Endothelial cell of umbilical vein (primary cell): Measurements from ENCODE around the gene FBXL13. TPM values are rescaled to one million over a fixed set of nuclear protein-coding genes. Genes with fewer than 3 reads are reported as not detected.
"Not testable (repeated sequence)": the region's sequence is repeated elsewhere in the genome, so short reads cannot be mapped to it uniquely, and the experiment has no call there.

Experiments
- BruUV-seq: library from RNA; stranded (reverse); fragments of 400-500 nt; replicated peaks from 2 replicates; lab custom pipeline; 2021; lab: Mats Ljungman, UMichigan
- CTCF ChIA-PET: fragments of 300-600, 350-600 bp; sonication (Branson Sonifier 250); formaldehyde crosslinking; loops from one replicate; lab custom pipeline; 2021; ENCODE audit warnings: antibody characterized with exemption, inconsistent platforms; lab: Charles Lee
- POLR2A ChIA-PET: fragments of 300-600, 350-600 bp; sonication (Branson Sonifier 250); formaldehyde crosslinking; loops from one replicate; lab custom pipeline; 2021; ENCODE audit warnings: antibody characterized with exemption, inconsistent platforms; lab: Charles Lee
- DNase-seq: peaks from one replicate; pipeline ENCODE4 v3.0.0-alpha.2; 2011; ENCODE audit warnings: low read depth, low spot score
- FAIRE-seq: peaks from 2 replicates; lab custom pipeline; 2011; peaks lifted over from hg19 to GRCh38; lab: Jason Lieb, UNC
- H2AFZ ChIP-seq: 2 replicates; pipeline ENCODE4 v1.6.0; 2012; ENCODE audit warnings: low read depth, low read length, control low read depth, inconsistent platforms
- H3K27ac ChIP-seq: 2 replicates; pipeline ENCODE4 v1.5.1; 2011; ENCODE audit warnings: low read depth, mild to moderate bottlenecking, control low read depth, low read length, moderate library complexity; ENCODE audit not compliant: insufficient read depth
- H3K27me3 ChIP-seq, 2 experiments: 2 replicates each; pipeline versions ENCODE4 v1.6.0 to v1.6.1; 2011; ENCODE audit warnings: low read length in 2 of 2, mixed read lengths in 1 of 2; ENCODE audit not compliant: control insufficient read depth in 2 of 2, insufficient read depth in 2 of 2
- H3K36me3 ChIP-seq, 2 experiments: 2 replicates in 1 of 2; 3 replicates in 1 of 2; pipeline ENCODE4 v1.5.1; 2011; ENCODE audit warnings: low read length in 2 of 2, mild to moderate bottlenecking in 1 of 2, moderate library complexity in 1 of 2; ENCODE audit not compliant: control insufficient read depth in 2 of 2, insufficient read depth in 2 of 2; ENCODE audit errors: extremely low read depth in 1 of 2
- H3K4me1 ChIP-seq: 3 replicates; pipeline ENCODE4 v1.5.1; 2011; ENCODE audit warnings: mild to moderate bottlenecking, low read length; ENCODE audit not compliant: control insufficient read depth, insufficient read depth; ENCODE audit errors: extremely low read depth
- H3K4me2 ChIP-seq: 2 replicates; pipeline ENCODE4 v1.6.1; 2011; ENCODE audit warnings: low read length, control low read depth, mixed read lengths; ENCODE audit not compliant: insufficient read depth
- H3K4me3 ChIP-seq, 3 experiments: fragments of 200-600 bp in 1 of 3; sonication (generic), shearing (Covaris generic) in 1 of 3; replicated peaks in 1 of 3; 2 replicates each; pipeline ENCODE4 v1.5.1; 2011 to 2016; ENCODE audit warnings: control low read depth in 3 of 3, low read length in 3 of 3, mild to moderate bottlenecking in 2 of 3, inconsistent platforms in 1 of 3, low read depth in 1 of 3, moderate library complexity in 1 of 3; ENCODE audit not compliant: insufficient read depth in 1 of 3
- H3K79me2 ChIP-seq: 2 replicates; pipeline ENCODE4 v1.6.0; 2012; ENCODE audit warnings: low read length, inconsistent platforms; ENCODE audit not compliant: control insufficient read depth, insufficient read depth
- H3K9ac ChIP-seq: replicated peaks from 2 replicates; pipeline ENCODE3; 2011; ENCODE audit warnings: low read length, control low read depth; ENCODE audit not compliant: insufficient read depth; ENCODE audit errors: extremely low read depth
- H3K9me1 ChIP-seq: replicated peaks from 3 replicates; pipeline ENCODE4 v1.6.0; 2011; ENCODE audit warnings: mild to moderate bottlenecking, low read length; ENCODE audit not compliant: control insufficient read depth, insufficient read depth; ENCODE audit errors: extremely low read depth
- H3K9me3 ChIP-seq: replicated peaks from 2 replicates; pipeline ENCODE4 v1.5.1; 2012; ENCODE audit warnings: low read length, inconsistent platforms; ENCODE audit not compliant: control insufficient read depth, insufficient read depth
- H4K20me1 ChIP-seq: replicated peaks from 2 replicates; pipeline ENCODE3; 2011; ENCODE audit warnings: mild to moderate bottlenecking, low read length; ENCODE audit not compliant: control insufficient read depth, insufficient read depth; ENCODE audit errors: extremely low read depth
- EZH2 ChIP-seq: IDR thresholded peaks from 2 replicates; pipeline ENCODE4 v1.6.1; 2012; ENCODE audit warnings: borderline replicate concordance, low read depth, mild to moderate bottlenecking, moderate library complexity, low read length, inconsistent platforms; ENCODE audit not compliant: severe bottlenecking
- FOS ChIP-seq: IDR thresholded peaks from 2 replicates; pipeline ENCODE4 v1.6.1; 2011; ENCODE audit warnings: mild to moderate bottlenecking, low read length, moderate library complexity, borderline replicate concordance; ENCODE audit not compliant: insufficient read depth
- GATA2 ChIP-seq: IDR thresholded peaks from 2 replicates; pipeline ENCODE4 v1.7.0; 2011; ENCODE audit warnings: low read depth, mild to moderate bottlenecking, moderate library complexity, mixed read lengths, low read length; ENCODE audit not compliant: insufficient read length, insufficient read depth
- JUN ChIP-seq: IDR thresholded peaks from 2 replicates; pipeline ENCODE4 v1.6.1; 2011; ENCODE audit warnings: borderline replicate concordance, low read depth; ENCODE audit not compliant: insufficient read length, insufficient read depth
- MYC ChIP-seq: IDR thresholded peaks from one replicate; pipeline ENCODE4 v1.6.1; 2011; ENCODE audit warnings: mild to moderate bottlenecking, low read depth, low read length
- POLR2A ChIP-seq: IDR thresholded peaks from 2 replicates; pipeline ENCODE4 v1.6.1; 2012; ENCODE audit warnings: low read depth, mild to moderate bottlenecking, control low read depth, low read length
- POLR2AphosphoS5 ChIP-seq: IDR thresholded peaks from 2 replicates; pipeline ENCODE4 v1.6.1; 2012; ENCODE audit warnings: low read depth, mild to moderate bottlenecking, control low read depth, low read length, moderate library complexity; ENCODE audit not compliant: insufficient read depth
- dilution Hi-C: fragments of 300-500 bp; cut with MboI; formaldehyde crosslinking; loops from one replicate; pipeline ENCODE4 v1.15.0; 2019; ENCODE audit warnings: low sequenced_read_pairs; ENCODE audit not compliant: extremely low pct_ligation_motif_present
- intact Hi-C: fragments of 100-400 bp; cut with micrococcal nuclease; formaldehyde crosslinking; loops from one replicate; pipeline ENCODE4 v1.10.0; 2022
- polyA plus RNA-seq, 4 experiments: library from polyadenylated mRNA; depleted of rRNA in 3 of 4; stranded (reverse) in 3 of 4; unstranded in 1 of 4; fragments of >200 nt; gene quantifications; 2 replicates each; pipeline versions ENCODE4 v1.2.1 to v1.2.3, GENCODE V29; 2011 to 2012; ENCODE audit warnings: missing spikeins in 1 of 4
- total RNA-seq: library from RNA; stranded (reverse); gene quantifications from 2 replicates; pipeline ENCODE4 v1.2.3, GENCODE V29; 2021
- TF ChIP-seq, protein P1 (sequence below), 2 donors: IDR thresholded peaks; 1 replicate in 1 of 2; 2 replicates in 1 of 2; pipeline ENCODE4 v1.5.1; 2011; ENCODE audit warnings: low read length in 2 of 2, mild to moderate bottlenecking in 2 of 2, moderate library complexity in 2 of 2, control low read depth in 1 of 2, inconsistent platforms in 1 of 2, low read depth in 1 of 2; ENCODE audit not compliant: insufficient read depth in 1 of 2; ENCODE audit errors: extremely low read depth in 1 of 2
- TF ChIP-seq, protein P2 (sequence below): IDR thresholded peaks from 2 replicates; pipeline ENCODE4 v1.6.1; 2011; ENCODE audit not compliant: insufficient read depth, insufficient read length

FBXL13 gene
- total and polyA plus RNA-seq, 2 donors (not counting 3 experiments of a cell fraction or from before 2014, with no cell fraction given) = 3.9 to 4.6 TPM

GRCh38 chr7:103093429-103093828 lies 18.8 kb upstream of the FBXL13 start:
- Histone ChIP-seq H3K4me1 (no peaks in the 10 kb centered on the region), H3K79me2 (no peaks in the 10 kb centered on the region), H3K9ac (no peak overlapping the region), H2AFZ (no peak overlapping the region), H3K27ac (no peak overlapping the region), H3K36me3 (peaks cover 4 to 12% of the 10 kb centered on the region in 2 experiments), H3K4me3 (no peak overlapping the region), H3K9me1 (no peaks in the 10 kb centered on the region), H4K20me1 (no peaks in the 10 kb centered on the region), H3K4me2 (no peak overlapping the region), H3K9me3 (no peaks in the 10 kb centered on the region), H3K27me3 (no peaks in the 10 kb centered on the region)
- dilution Hi-C loops (no loop called here), intact Hi-C loops (no loop called here)
- DNase-seq = no peak
- ChIA-PET CTCF (interaction anchor here (1.0 kb wide), 1 partner anchor 18 kb away, joined by 4 read pairs; no protein-coding TSS in a partner anchor), POLR2A (no interaction called here)
- FAIRE-seq = no peak
- no TSS peak for BruUV-seq
- TF ChIP-seq FOS (no peak), POLR2AphosphoS5 (no peak), GATA2 (no peak), JUN (no peak), MYC (no peak), POLR2A (no peak), EZH2 (no peak)
- TF ChIP-seq, protein P1, sequence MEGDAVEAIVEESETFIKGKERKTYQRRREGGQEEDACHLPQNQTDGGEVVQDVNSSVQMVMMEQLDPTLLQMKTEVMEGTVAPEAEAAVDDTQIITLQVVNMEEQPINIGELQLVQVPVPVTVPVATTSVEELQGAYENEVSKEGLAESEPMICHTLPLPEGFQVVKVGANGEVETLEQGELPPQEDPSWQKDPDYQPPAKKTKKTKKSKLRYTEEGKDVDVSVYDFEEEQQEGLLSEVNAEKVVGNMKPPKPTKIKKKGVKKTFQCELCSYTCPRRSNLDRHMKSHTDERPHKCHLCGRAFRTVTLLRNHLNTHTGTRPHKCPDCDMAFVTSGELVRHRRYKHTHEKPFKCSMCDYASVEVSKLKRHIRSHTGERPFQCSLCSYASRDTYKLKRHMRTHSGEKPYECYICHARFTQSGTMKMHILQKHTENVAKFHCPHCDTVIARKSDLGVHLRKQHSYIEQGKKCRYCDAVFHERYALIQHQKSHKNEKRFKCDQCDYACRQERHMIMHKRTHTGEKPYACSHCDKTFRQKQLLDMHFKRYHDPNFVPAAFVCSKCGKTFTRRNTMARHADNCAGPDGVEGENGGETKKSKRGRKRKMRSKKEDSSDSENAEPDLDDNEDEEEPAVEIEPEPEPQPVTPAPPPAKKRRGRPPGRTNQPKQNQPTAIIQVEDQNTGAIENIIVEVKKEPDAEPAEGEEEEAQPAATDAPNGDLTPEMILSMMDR (IDR thresholded peaks at IDR 0.05; ENCODE audit: extremely low read depth in 1 of 2, insufficient read depth in 1 of 2, low read depth in 1 of 2, low read length in 2 of 2) = no peak
- TF ChIP-seq, protein P2, sequence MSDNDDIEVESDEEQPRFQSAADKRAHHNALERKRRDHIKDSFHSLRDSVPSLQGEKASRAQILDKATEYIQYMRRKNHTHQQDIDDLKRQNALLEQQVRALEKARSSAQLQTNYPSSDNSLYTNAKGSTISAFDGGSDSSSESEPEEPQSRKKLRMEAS = no peak

DNA sequence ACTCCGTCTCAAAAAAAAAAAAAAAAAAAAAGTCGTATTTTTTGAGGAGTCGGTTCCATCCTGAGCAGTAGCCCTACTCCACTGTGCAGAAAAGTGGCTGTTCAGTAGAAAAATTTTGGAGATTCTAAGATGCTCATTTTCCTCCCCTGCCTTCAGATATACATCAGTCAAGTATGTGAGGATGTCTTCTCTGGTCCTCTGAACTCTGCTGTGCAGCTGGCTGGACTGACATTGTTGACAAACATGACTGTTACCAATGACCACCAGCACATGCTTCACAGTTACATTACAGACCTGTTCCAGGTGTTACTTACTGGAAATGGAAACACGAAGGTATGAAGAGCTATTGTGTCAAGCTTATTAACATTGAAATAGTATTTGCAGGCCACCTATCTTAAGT lies 17.7 kb upstream of the FBXL13 start:
- H3K9ac ChIP-seq, BruUV-seq, H3K4me3 ChIP-seq, H3K27me3 ChIP-seq, H3K79me2 ChIP-seq, H3K9me1 ChIP-seq, H4K20me1 ChIP-seq, H2AFZ ChIP-seq, dilution Hi-C loops, intact Hi-C loops, H3K36me3 ChIP-seq, H3K9me3 ChIP-seq, H3K27ac ChIP-seq, H3K4me1 ChIP-seq, H3K4me2 ChIP-seq, DNase-seq, POLR2A ChIA-PET: not testable (repeated sequence)
- peak; percentile 59 for FAIRE-seq
- CTCF ChIA-PET = interaction anchor here (1.6 kb wide), 1 partner anchor 50 kb away, joined by 4 read pairs; no protein-coding TSS in a partner anchor
